ENCODE results near the gene PDE4A.

GRCh38 chr19:10424011-10424637 lies 3.8 kb downstream of the PDE4A start:
- TF ChIP-seq CTCF (IDR thresholded peaks at IDR 0.05) (peak; percentile 84 to 97 (median 93)), EP300 (IDR thresholded peaks at IDR 0.05; ENCODE audit: low read depth) (no peak), POLR2A (IDR thresholded peaks at IDR 0.05) (no peak), POLR2AphosphoS5 (IDR thresholded peaks at IDR 0.05) (peak in 1 of 3 donors; percentile 14)

Measured in transverse colon (tissue), 4 donors.